GM19372 (cell line): ENCODE measurements around the gene AADACL3.
"Not testable (repeated sequence)": the region's sequence is repeated elsewhere in the genome, so short reads cannot be mapped to it uniquely, and the experiment has no call there.

Experiments used
- ATAC-seq: cut with Tn5 transposase; IDR thresholded peaks from one replicate; pipeline ENCODE4 v1.9.1; 2021; ENCODE audit warnings: mild to moderate bottlenecking, low read depth, moderate library complexity; ENCODE audit not compliant: unreplicated experiment

The AADACL3 gene, protein sequence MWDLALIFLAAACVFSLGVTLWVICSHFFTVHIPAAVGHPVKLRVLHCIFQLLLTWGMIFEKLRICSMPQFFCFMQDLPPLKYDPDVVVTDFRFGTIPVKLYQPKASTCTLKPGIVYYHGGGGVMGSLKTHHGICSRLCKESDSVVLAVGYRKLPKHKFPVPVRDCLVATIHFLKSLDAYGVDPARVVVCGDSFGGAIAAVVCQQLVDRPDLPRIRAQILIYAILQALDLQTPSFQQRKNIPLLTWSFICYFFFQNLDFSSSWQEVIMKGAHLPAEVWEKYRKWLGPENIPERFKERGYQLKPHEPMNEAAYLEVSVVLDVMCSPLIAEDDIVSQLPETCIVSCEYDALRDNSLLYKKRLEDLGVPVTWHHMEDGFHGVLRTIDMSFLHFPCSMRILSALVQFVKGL

DNA sequence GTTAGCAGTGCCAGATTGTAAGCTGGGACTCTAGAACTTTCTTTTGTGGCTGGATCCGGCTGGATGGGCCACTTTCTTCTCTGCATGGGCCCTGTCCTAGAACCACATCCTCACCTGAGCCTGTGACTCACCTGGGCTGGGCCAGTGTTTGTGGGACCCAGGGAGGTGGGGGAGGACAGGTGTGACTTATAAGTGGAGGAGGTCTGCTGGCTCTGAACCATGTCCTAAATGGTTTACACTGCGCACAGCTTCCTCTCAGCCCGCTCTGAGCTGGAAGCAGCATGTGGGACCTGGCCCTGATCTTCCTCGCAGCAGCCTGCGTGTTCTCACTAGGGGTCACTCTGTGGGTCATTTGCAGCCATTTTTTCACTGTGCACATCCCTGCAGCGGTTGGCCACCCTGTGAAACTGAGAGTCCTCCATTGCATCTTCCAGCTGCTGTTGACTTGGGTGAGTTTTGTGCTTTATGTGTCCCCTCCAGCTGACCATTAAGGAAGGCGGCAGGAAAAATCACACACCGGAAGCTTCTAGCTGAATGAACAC lies at the start of gene AADACL3:
AADACL3 (plus strand) TSS at position 215 of the 542 bp plus-strand sequence; CDS start at position 282, 67 bp downstream.
- ATAC-seq = no peak

GRCh38 chr1:12666141-12666735 lies 49.7 kb upstream of the AADACL3 start:
- no peak for ATAC-seq

GRCh38 chr1:12669529-12670068 lies 46.3 kb upstream of the AADACL3 start:
- ATAC-seq = no peak

GRCh38 chr1:12674358-12674757 lies 41.6 kb upstream of the AADACL3 start:
- no peak for ATAC-seq

DNA sequence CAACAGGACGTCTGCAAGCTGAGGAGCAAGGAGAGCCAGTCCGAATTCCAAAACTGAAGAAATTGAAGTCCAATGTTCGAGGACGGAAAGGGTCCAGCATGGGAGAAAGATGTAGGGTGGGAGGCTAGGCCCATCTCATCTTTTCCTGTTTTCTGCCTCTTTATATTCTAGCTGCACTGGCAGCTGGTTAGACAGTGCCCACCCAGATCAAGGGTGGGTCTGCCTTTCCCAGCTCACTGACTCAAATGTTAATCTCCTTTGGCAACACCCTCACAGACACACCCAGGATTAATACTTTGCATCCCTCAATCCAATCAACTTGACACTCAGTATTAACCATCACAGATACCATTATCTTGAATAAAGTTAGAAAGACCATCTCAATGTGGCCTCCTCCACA lies 39.8 kb upstream of the AADACL3 start:
- not testable (repeated sequence) for ATAC-seq

GRCh38 chr1:12677565-12677964 lies 38.3 kb upstream of the AADACL3 start:
- ATAC-seq = no peak

DNA sequence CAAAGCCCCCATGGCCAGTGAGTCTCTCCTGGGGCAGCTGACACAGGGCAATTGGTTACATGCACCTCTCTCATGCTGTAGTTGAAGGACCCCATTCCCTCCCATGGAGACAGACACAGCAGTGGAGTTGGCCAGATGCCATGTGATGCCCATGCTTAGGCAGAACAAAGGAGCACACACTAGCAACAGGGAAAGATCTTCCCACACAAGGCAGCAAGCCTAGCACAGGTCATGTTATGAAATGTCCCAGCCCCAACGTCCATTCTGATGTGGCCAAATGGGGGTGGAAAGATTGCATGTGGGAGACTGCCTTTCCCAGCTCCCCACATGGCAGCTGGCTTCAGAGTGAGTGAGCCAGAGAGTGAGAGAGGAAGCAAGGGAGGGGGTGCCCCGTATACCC lies 37.6 kb upstream of the AADACL3 start:
- ATAC-seq = no peak

- ATAC-seq = no peak
These were observed 37.1 kb upstream of the AADACL3 start for GRCh38 chr1:12678820-12679219.

- no peak for ATAC-seq
These were observed 25.8 kb upstream of the AADACL3 start for GRCh38 chr1:12690156-12690555.

DNA sequence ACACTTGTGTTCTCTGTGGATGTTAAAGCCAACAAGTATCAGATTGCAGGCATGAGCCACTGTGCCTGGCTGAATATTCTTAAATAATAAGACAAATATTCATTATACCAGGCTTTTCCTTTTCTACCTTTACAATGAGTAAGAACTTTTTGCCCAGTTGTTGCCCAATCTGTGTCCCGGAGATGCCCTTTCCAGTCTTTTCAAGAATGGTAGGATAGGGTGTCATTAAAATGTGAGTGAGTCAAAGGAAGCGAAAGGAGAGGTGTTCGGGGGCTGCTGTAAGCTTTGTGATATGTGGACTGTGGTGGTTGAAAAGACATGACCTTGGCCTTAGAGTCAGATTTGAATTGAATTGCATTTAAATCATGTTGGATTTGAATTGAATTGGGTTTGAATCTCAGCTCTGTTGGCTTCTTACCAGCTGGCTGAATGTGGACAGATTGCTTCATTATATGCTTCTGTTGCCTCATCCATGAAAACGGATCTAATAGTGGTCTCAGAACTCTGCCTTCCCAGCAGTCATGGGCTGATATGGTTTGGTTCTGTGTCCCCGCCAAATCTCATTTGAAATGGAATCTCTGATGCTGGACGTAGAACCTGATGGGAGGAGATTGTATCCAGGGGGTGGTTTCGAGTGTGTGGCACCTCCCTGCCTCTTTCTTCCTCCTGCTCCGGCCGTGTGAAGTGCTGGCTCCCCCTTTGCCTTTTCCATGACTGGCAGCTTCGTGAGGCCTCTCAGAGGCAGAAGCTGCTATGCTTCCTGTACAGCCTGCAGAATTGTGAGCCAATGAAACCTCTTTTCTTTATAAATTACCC lies 22.7 kb upstream of the AADACL3 start:
- no peak for ATAC-seq

GRCh38 chr1:12696658-12697057 lies 19.3 kb upstream of the AADACL3 start:
- ATAC-seq = no peak

DNA sequence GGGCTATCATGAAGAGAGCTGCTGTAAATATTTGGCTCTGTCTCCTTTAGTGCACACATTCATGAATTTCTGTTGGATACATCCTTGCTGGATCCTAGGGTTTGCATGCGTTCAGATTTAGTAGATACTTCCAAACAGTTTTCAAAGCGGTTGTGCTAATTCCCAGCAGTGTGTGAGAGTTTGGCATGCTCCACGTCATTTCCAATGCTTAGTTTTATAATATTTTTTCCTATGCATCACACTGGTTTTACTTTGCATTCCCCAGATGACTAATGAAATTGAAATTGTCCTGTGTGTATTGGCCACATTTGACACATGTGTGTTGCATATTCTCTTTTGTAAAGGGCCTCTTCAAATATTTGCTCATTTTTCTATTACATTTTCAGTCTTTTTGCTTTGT lies 18.5 kb upstream of the AADACL3 start:
- ATAC-seq = no peak

GRCh38 chr1:12703821-12704451 lies 12.0 kb upstream of the AADACL3 start:
- no peak for ATAC-seq

- no peak for ATAC-seq
These were observed 9.8 kb upstream of the AADACL3 start for GRCh38 chr1:12706061-12706460.

GRCh38 chr1:12708396-12709090 lies 7.4 kb upstream of the AADACL3 start:
- ATAC-seq = no peak

GRCh38 chr1:12709091-12709491 lies 6.8 kb upstream of the AADACL3 start:
- ATAC-seq = no peak

DNA sequence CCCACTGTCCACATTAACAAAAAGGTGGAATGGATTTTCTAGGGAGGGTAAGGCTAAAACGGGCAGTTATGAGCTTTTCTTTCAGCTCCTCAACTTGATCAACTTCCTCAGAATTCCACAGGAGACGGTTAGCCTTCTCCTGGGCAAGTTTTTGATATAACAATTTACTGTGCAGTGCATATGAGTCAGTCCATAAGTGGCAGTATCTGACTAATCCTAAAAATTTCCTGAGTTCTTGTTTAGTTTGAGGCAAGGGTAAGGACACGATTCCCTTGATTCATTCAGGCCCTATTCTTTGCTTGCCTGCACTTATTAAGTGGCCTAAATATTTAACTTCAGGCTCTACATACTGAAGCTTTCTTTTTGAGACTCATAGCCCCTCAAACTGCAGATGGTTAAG lies 6.2 kb upstream of the AADACL3 start:
- ATAC-seq = no peak

DNA sequence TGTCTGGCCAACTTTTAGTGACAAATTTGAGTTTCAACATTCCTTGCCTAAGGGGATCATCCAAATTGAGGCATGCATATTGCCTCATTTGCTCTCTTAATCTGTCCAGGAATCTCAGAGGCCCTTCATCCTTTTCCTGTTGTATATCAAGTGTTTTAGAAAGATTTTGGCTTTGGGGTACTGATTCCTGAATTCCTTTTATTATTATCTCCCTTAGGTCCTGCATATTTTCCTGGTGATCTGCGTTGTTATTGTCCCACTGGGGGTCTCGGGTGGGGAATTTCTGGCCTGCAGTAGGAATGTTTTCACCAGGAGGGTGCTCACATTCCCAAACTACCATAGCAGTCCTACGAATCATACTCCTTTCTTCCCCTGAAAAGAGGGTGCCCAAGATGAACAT lies 4.4 kb upstream of the AADACL3 start:
- no peak for ATAC-seq

- ATAC-seq = no peak
These were observed 3.8 kb upstream of the AADACL3 start for GRCh38 chr1:12712076-12712475.

DNA sequence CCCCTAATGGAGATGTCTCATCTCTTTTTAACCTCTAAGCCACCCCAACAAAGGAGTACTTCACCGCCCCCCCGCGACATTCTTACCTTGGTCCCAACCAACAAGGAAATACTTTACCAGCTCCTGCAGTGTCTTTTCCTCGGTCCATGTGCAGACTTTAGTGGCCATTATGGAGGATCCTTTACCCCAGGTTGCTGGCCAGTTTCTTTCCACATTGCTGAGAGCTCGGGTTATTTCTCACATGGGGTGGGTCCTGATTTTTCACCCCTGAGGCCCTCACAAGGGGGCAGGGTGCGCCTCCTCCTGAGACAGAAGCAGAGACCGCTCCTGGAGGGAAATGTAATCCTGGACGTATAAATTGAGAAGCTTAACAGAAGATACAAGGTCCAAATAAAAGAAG lies 3.0 kb upstream of the AADACL3 start:
- no peak for ATAC-seq
